ENCODE data around the gene MGAM2.
A peak's percentile ranks its signal among the peaks of the same experiment; 100 is the strongest.

GRCh38 chr7:142153400-142153799, 41.9 kb downstream of the MGAM2 start:
- TF ChIP-seq CTCF (conservative IDR thresholded peaks at IDR 0.05; ENCODE audit: low read depth, low read length) = 0 out of 2 replicates have a peak, but pooled peaks have one; percentile 36
- TF ChIP-seq EZH2 (IDR thresholded peaks at IDR 0.05; ENCODE audit: borderline replicate concordance, low read depth, low read length, poor library complexity, severe bottlenecking) = no peak
